MCF 10A (cell line): ENCODE results near the gene BCAR3. TPM values are rescaled to one million over a fixed set of nuclear protein-coding genes. Genes with fewer than 3 reads are reported as not detected.

ENCODE experiments used
- BruUV-seq: library from RNA; stranded (reverse); fragments of 400-500 nt; replicated peaks from 2 replicates; lab custom pipeline; 2021; lab: Mats Ljungman, UMichigan
- CTCF ChIA-PET: fragments of 300-600 bp; sonication (Branson Sonifier 250); formaldehyde crosslinking; extraction: SDS; loops from one replicate; lab custom pipeline; 2021; ENCODE audit warnings: antibody characterized with exemption, inconsistent platforms; lab: Yijun Ruan, JAX
- POLR2A ChIA-PET: fragments of 300-600, 350-650 bp; sonication (Branson Sonifier 250); formaldehyde crosslinking; extraction: SDS; loops from one replicate; lab custom pipeline; 2020; ENCODE audit warnings: antibody characterized with exemption, inconsistent platforms; lab: Yijun Ruan, JAX
- DNase-seq: peaks from one replicate; pipeline ENCODE4 v3.0.0-alpha.2; 2018; ENCODE audit not compliant: unreplicated experiment
- H3K27ac Mint-ChIP-seq: one replicate; pipeline ENCODE4 v1.8.0; 2022; ENCODE audit warnings: mild to moderate bottlenecking, low read depth, mixed read lengths; ENCODE audit not compliant: unreplicated experiment
- H3K27me3 Mint-ChIP-seq: one replicate; pipeline ENCODE4 v1.8.0; 2022; ENCODE audit warnings: mixed read lengths; ENCODE audit not compliant: insufficient read depth, unreplicated experiment
- H3K36me3 Mint-ChIP-seq: one replicate; pipeline ENCODE4 v1.8.0; 2022; ENCODE audit warnings: mild to moderate bottlenecking, moderate library complexity, mixed read lengths; ENCODE audit not compliant: insufficient read depth, unreplicated experiment
- H3K4me1 Mint-ChIP-seq: one replicate; pipeline ENCODE4 v1.8.0; 2022; ENCODE audit warnings: mixed read lengths; ENCODE audit not compliant: insufficient read depth, unreplicated experiment
- H3K4me3 Mint-ChIP-seq: one replicate; pipeline ENCODE4 v1.8.0; 2022; ENCODE audit warnings: mild to moderate bottlenecking, moderate library complexity, mixed read lengths; ENCODE audit not compliant: unreplicated experiment
- H3K9me3 Mint-ChIP-seq: one replicate; pipeline ENCODE4 v1.8.0; 2022; ENCODE audit warnings: mixed read lengths; ENCODE audit not compliant: unreplicated experiment
- CTCF ChIP-seq: fragments of 200-600 bp; IDR thresholded peaks from one replicate; pipeline ENCODE4 v1.8.0; 2022; ENCODE audit warnings: antibody characterized with exemption, mild to moderate bottlenecking; ENCODE audit not compliant: unreplicated experiment
- intact Hi-C: fragments of 100-400 bp; cut with micrococcal nuclease; formaldehyde crosslinking; loops from 2 replicates; pipeline ENCODE4 v1.14.1; 2022
- total RNA-seq: library from RNA; stranded (reverse); gene quantifications from 2 replicates; pipeline ENCODE4 v1.2.3, GENCODE V29; 2022

Gene BCAR3
- total RNA-seq, 1 experiment from 2014 or later: 130 TPM

DNA sequence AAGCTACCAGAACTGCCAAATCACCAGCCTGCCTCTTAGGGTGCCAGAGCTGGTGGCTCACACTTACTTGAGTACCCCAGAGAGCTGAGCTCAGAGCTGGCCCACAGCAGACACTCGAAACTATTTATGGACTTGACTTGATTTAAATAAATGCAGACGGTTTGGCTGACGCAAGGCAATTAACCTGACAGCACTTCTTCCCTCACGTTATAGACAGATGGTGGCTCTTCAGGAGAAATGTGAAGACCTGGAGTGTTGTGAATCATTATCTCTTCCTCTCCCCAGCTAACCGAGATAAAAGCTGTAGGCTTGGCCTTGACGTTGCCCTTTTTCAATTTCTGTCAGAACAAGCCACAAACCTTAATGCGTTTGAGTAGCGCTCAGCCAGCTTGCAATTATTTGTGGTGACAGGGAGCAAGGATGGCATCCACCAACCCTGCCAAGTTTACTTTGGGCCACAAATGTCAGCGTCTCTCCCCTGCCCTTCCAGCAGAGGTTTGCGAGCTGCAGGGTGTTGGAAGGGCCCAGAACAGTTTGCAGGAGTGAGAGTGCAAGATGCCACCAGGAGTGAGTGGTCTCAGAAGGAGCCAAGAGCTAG is 34.0 kb upstream of the BCAR3 start:
- Mint-ChIP-seq H3K27me3 (no peaks in the 10 kb centered on the region), H3K4me1 (peaks cover 7% of the 10 kb centered on the region), H3K36me3 (peaks cover 10% of the 10 kb centered on the region), H3K4me3 (no peak overlapping the region), H3K27ac (no peak overlapping the region), H3K9me3 (no peaks in the 10 kb centered on the region)
- POLR2A ChIA-PET: interaction anchor here (0.7 to 1.3 kb wide), 3 partner anchors 8 to 20 kb away, joined by 3 to 6 read pairs (median 3); no protein-coding TSS in a partner anchor
- intact Hi-C loops: no loop called here
- no TSS peak for BruUV-seq
- no peak for TF ChIP-seq CTCF
- CTCF ChIA-PET: interaction anchor here (0.5 to 1.9 kb wide), 6 partner anchors 10 to 726 kb away, joined by 3 to 5 read pairs (median 3); no protein-coding TSS in a partner anchor
- DNase-seq: no peak

DNA sequence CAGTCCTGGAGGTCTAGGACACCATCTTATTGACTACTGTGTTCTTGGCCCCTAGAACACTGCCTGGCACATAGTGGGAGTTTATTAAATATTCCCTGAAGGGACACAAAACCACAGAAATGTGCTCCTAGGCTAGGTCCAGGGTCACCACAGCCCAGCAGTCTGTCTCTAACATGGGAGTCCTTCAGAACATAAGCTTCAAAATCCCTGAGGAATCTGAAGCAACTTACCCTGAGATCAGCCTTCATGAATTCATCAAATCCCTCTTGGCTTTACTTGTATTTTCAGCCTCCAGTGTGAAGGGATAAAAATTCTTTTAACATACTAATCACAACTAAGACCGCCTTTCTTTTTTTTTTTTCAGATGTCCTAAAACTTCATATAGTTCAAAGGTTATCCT is 32.7 kb upstream of the BCAR3 start:
- H3K4me1 Mint-ChIP-seq: peaks cover 7% of the 10 kb centered on the region
- intact Hi-C loops: no loop called here
- CTCF ChIA-PET: interaction anchor here (0.6 kb wide), 1 partner anchor 11 kb away, joined by 5 read pairs; no protein-coding TSS in a partner anchor

GRCh38 chr1:93713341-93713740 is 31.7 kb upstream of the BCAR3 start:
- ChIA-PET POLR2A (no interaction called here), CTCF (interaction anchor here (1.6 kb wide), 1 partner anchor 8 kb away, joined by 3 read pairs; no protein-coding TSS in a partner anchor)
- TF ChIP-seq CTCF: no peak
- H3K36me3 Mint-ChIP-seq: peaks cover 10% of the 10 kb centered on the region
- H3K27ac Mint-ChIP-seq: no peak overlapping the region
- no peaks in the 10 kb centered on the region for H3K27me3 Mint-ChIP-seq
- BruUV-seq: no TSS peak
- intact Hi-C loops: no loop called here
- H3K4me1 Mint-ChIP-seq: peaks cover 7% of the 10 kb centered on the region
- H3K4me3 Mint-ChIP-seq: no peak overlapping the region
- no peaks in the 10 kb centered on the region for H3K9me3 Mint-ChIP-seq
- DNase-seq: no peak

More for the DNA sequence above, 32.7 kb upstream of the BCAR3 start:
- TF ChIP-seq CTCF: no peak
- Mint-ChIP-seq H3K27ac (no peak overlapping the region), H3K36me3 (peaks cover 10% of the 10 kb centered on the region), H3K27me3 (no peaks in the 10 kb centered on the region), H3K9me3 (no peaks in the 10 kb centered on the region), H3K4me3 (no peak overlapping the region)
- POLR2A ChIA-PET: no interaction called here
- no peak for DNase-seq
- no TSS peak for BruUV-seq

DNA sequence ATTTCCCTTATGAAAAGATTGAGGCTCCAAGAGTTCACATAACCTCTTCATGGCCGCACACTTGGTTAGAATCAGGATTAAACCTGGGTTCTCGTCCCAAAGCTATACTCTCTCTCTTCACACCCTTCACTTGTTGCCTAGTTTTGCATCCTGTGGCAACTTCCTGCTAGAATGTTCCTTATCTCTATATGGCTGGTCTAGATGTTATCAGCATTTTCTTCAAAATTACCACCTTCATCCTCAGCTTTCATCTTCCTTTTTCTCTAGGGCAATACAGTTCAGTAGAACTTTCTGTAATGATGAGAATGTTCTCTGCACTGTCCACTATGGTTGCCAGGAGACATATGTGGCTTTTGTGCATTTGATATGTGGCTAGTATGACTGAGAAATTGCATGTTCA is 31.1 kb upstream of the BCAR3 start:
- DNase-seq: no peak
- peaks cover 7% of the 10 kb centered on the region for H3K4me1 Mint-ChIP-seq
- H3K36me3 Mint-ChIP-seq: peaks cover 10% of the 10 kb centered on the region
- H3K27ac Mint-ChIP-seq: no peak overlapping the region
- H3K9me3 Mint-ChIP-seq: no peaks in the 10 kb centered on the region
- no peaks in the 10 kb centered on the region for H3K27me3 Mint-ChIP-seq
- POLR2A ChIA-PET: interaction anchor here (2.2 kb wide), 1 partner anchor 10 kb away, joined by 7 read pairs; no protein-coding TSS in a partner anchor
- no TSS peak for BruUV-seq
- no peak for TF ChIP-seq CTCF
- intact Hi-C loops: no loop called here
- CTCF ChIA-PET: interaction anchor here (1.6 kb wide), 1 partner anchor 9 kb away, joined by 3 read pairs; no protein-coding TSS in a partner anchor
- no peak overlapping the region for H3K4me3 Mint-ChIP-seq
